HG02798 (cell line): Measurements from ENCODE around the gene CTPS2.
"Not testable (repeated sequence)": the region's sequence is repeated elsewhere in the genome, so short reads cannot be mapped to it uniquely, and the experiment has no call there.

Experiments
- ATAC-seq: cut with Tn5 transposase; IDR thresholded peaks from one replicate; pipeline ENCODE4 v1.9.1; 2021; ENCODE audit warnings: mild to moderate bottlenecking; ENCODE audit not compliant: unreplicated experiment, poor library complexity

Gene CTPS2, protein sequence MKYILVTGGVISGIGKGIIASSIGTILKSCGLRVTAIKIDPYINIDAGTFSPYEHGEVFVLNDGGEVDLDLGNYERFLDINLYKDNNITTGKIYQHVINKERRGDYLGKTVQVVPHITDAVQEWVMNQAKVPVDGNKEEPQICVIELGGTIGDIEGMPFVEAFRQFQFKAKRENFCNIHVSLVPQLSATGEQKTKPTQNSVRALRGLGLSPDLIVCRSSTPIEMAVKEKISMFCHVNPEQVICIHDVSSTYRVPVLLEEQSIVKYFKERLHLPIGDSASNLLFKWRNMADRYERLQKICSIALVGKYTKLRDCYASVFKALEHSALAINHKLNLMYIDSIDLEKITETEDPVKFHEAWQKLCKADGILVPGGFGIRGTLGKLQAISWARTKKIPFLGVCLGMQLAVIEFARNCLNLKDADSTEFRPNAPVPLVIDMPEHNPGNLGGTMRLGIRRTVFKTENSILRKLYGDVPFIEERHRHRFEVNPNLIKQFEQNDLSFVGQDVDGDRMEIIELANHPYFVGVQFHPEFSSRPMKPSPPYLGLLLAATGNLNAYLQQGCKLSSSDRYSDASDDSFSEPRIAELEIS

DNA sequence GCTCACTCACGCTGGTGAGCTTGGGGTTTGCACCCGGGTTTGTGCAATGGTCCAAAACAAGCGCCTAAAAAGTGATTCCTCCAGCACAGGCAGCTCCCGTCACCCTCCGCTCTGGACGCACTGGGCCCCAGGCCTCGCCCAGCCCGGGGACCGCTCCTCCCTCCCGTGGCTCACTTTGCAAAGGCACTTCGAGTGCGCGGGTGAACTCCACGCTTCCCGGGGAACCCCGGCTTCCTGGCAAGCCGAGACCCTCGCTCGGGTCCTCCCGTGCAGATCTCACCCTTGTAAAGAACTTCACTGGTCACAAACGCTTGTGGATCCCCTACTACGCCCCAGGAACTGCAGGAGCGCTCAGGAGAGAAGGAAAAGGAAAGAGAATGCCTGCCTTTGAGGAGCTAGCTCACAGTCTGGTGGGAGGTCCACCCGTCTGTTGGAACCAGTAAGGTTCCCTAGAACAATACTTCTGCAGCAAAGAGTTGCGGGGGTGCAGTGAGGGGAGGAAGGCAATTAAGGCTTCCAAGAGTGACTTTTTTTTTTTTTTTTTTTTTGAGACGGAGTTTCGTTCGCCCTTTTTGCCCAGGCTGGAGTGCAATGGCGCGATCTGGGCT is at the start of gene CTPS2:
Gene CTPS2, minus strand, starts transcription at position 122 of the 608 bp plus-strand sequence. CDS start 9,767 bp downstream, outside the sequence.
- peak; percentile 92 for ATAC-seq

- not testable (repeated sequence) for ATAC-seq
Observed at GRCh38 chrX:16761500-16761899, 49.0 kb upstream of the CTPS2 start.

- ATAC-seq, result no peak
Observed at GRCh38 chrX:16756724-16757123, 44.3 kb upstream of the CTPS2 start.

GRCh38 chrX:16754019-16754418 is 41.5 kb upstream of the CTPS2 start:
- ATAC-seq, result no peak

DNA sequence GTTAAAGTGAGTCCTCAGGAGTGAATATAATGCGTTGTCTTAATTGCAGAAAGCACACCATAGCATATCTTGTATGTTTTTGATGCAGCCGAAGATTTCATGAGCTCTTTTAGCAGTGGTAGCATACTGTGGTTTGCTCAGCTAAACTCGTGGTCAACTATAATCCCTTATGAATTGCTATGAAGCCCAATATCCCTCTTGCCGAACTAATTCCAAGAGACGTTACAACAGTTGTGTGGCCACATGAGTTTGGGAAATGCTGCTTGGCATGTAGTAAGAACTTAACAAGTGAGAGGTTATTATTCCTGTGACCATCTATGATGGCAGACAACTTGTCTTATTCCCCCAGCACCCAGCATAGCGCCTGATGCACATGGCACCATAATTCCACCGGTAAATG is 37.7 kb upstream of the CTPS2 start:
- ATAC-seq, result no peak

GRCh38 chrX:16748425-16748824 is 36.0 kb upstream of the CTPS2 start:
- no peak for ATAC-seq

GRCh38 chrX:16745659-16746058 is 33.2 kb upstream of the CTPS2 start:
- ATAC-seq, result no peak

- no peak for ATAC-seq
Observed at GRCh38 chrX:16745102-16745501, 32.6 kb upstream of the CTPS2 start.

GRCh38 chrX:16743604-16744325 is 31.3 kb upstream of the CTPS2 start:
- ATAC-seq, result no peak

GRCh38 chrX:16739574-16739973 is 27.1 kb upstream of the CTPS2 start:
- ATAC-seq, result no peak

DNA sequence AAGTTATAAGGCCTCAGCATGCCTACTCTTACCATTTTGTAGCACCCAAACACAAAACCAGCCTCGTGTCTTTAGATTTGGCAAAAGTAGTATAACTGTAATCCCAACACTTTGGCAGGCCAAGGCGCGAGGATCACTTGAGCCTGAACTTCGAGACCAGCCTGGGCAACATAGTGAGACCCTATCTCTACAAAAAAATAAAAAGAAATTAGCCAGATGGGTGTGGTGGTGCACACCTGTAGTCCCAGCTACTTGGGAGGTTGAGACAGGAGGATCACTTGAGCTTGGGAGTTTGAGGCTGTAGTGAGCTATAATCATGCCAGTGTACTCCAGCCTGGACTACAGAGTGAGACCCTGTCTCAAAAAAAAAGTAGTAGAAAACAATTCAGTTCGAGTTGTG is 24.6 kb upstream of the CTPS2 start:
- no peak for ATAC-seq

DNA sequence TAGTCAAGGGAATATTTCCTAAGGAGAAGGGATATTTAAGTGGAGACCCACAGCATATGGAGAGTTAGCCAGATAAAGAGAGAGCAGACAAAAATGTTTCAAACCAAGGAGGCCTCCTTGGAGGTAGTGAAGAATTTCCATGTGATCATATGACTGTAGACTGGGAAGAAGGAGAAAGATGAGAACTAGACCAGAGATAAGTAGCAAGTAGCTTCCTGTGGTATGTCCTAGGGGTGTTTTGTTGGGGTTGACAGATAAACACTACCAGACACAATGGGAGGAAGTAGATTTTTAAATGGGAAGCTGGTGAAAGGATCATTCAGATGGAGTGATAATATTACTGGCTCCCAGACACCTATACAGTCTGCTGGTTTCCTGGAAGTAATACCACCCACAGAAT is 20.5 kb upstream of the CTPS2 start:
- ATAC-seq, result no peak

DNA sequence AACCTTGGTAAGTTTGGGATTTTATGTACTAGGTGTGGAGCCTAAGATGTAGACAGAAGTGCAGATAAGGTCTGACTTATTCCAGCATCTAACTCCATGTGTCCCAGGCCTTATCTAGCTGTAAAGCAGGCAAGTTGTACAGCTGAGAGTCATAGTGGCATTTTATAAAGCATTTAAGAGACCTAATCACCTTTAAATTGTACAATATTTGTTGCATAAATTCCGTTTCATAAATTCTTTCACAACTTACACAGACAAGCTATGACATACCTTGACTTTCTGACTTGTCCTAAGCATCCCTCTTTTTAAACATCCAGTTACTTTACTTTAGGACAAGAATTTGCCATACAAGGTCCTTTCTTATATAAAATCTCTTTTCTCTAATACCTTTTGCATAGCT is 18.0 kb upstream of the CTPS2 start:
- no peak for ATAC-seq

DNA sequence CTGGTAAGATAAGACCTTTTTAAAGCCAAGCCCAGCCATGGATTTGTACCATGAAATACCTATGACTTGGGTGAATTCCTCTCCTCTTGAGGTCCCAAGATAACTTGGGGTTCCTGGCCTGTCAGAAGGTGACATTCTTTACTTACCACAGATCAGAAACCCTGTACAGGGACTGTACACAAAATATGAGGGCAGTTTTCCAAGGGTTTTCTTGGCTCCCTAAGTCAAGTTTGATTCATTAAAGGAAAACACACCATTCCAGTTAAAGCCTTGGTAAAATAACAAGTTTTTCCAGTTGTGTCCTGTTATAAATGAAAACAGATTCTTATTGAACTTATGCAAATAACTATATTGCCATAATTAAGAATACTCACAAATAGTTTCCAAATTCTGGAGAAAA is 15.2 kb upstream of the CTPS2 start:
- no peak for ATAC-seq

- ATAC-seq, result peak; percentile 86
Observed at GRCh38 chrX:16726347-16726988, 14.0 kb upstream of the CTPS2 start.

DNA sequence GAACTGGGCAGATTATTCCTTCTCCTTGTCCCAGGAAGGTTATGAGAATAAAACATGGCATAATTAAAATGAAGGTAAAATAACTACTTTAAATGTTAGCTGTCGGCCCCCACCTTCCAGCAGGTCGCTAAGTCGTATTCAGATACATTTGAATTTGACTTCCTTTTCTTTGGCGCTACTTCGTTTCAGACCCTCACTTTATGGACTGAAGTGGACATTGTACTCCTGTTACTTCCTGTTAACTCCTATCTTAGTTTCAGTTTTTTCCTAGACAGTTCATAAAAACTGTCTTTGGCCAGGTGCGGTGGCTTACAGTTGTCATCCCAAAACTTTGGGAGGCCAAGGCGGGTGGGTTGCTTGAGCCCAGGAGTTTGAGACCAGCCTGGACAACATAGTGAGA is 12.6 kb upstream of the CTPS2 start:
- ATAC-seq, result no peak

DNA sequence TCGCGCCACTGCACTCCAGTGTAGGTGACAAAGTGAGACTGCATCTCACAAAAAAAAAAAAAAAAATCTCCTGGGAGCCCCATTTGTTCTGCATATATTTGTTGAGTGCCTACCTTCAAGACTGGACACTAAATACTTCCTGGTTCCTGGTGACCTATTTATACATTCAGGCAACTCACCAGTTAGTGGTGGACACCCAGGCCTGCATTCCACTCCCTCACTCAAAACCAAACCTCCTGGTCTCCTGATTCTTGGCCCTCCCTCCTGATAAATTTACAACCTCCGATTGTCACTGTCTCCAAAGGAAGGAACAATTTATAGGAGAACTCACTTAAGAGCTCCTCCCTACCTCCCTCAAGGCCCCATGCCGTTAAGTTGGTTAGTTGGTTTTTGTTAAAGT is 10.0 kb upstream of the CTPS2 start:
- ATAC-seq, result no peak

GRCh38 chrX:16719334-16720084 is 7.0 kb upstream of the CTPS2 start, which contains the start of gene SYAP1:
SYAP1 (plus strand) TSS chrX:16719612; CDS start chrX:16719725, 113 bp downstream.
- peak; percentile 99 for ATAC-seq

DNA sequence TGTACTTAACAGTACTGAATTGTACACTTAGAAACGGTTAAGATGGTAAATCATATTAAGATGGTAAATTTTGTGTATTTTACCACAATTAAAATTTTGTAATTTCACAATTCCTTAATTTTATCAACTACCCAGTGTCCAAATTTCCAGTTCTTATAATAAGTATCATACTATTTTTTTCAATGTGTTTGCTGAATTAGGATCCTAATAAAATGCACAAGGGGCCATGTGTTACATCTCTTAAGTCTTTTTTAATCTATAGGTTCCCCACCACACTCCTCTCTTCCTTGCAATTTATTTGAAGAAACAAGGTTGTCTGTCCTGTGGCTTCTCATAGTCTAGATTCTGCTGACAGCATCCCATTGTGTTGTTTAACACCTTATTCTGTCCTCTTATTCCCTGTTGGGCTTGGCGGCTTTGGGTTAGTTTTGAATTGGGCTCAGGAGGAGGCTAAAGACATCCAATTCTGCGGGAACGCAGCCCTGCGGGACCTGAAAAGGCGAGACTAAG is 6.4 kb upstream of the CTPS2 start:
- ATAC-seq, result peak; percentile 32
